HG03354 (cell line): Measurements from ENCODE around the gene SLC39A11.
"Not testable (repeated sequence)": the region's sequence is repeated elsewhere in the genome, so short reads cannot be mapped to it uniquely, and the experiment has no call there.

ENCODE experiments used
- ATAC-seq: cut with Tn5 transposase; IDR thresholded peaks from one replicate; pipeline ENCODE4 v1.9.1; 2021; ENCODE audit warnings: mild to moderate bottlenecking; ENCODE audit not compliant: unreplicated experiment, poor library complexity, severe bottlenecking

Gene SLC39A11

GRCh38 chr17:72826059-72826458 lies 266.4 kb downstream of the SLC39A11 start:
- not testable (repeated sequence) for ATAC-seq

- no peak for ATAC-seq
Observed at GRCh38 chr17:72825218-72825617, 267.3 kb downstream of the SLC39A11 start.

GRCh38 chr17:72824267-72824666 lies 268.2 kb downstream of the SLC39A11 start:
- ATAC-seq, result not testable (repeated sequence)

- ATAC-seq, result no peak
Observed at GRCh38 chr17:72822358-72823023, 270.0 kb downstream of the SLC39A11 start.

GRCh38 chr17:72816406-72816805 lies 276.1 kb downstream of the SLC39A11 start:
- ATAC-seq, result no peak

- ATAC-seq, result no peak
Observed at GRCh38 chr17:72813481-72813880, 279.0 kb downstream of the SLC39A11 start.

GRCh38 chr17:72812823-72813222 lies 279.7 kb downstream of the SLC39A11 start:
- ATAC-seq, result no peak

GRCh38 chr17:72811976-72812687 lies 280.4 kb downstream of the SLC39A11 start:
- ATAC-seq, result no peak

GRCh38 chr17:72810991-72811508 lies 281.4 kb downstream of the SLC39A11 start:
- ATAC-seq, result no peak

GRCh38 chr17:72806011-72806410 lies 286.5 kb downstream of the SLC39A11 start:
- no peak for ATAC-seq

GRCh38 chr17:72804949-72805707 lies 287.4 kb downstream of the SLC39A11 start:
- ATAC-seq, result no peak

GRCh38 chr17:72802726-72803125 lies 289.8 kb downstream of the SLC39A11 start:
- ATAC-seq, result no peak

- no peak for ATAC-seq
Observed at GRCh38 chr17:72797142-72797541, 295.3 kb downstream of the SLC39A11 start.

GRCh38 chr17:72795941-72796340 lies 296.5 kb downstream of the SLC39A11 start:
- no peak for ATAC-seq

- ATAC-seq, result no peak
Observed at GRCh38 chr17:72794152-72794551, 298.3 kb downstream of the SLC39A11 start.

GRCh38 chr17:72792771-72793170 lies 299.7 kb downstream of the SLC39A11 start:
- no peak for ATAC-seq

- ATAC-seq, result no peak
Observed at GRCh38 chr17:72790190-72790589, 302.3 kb downstream of the SLC39A11 start.

- ATAC-seq, result no peak
Observed at GRCh38 chr17:72789711-72790110, 302.8 kb downstream of the SLC39A11 start.

- no peak for ATAC-seq
Observed at GRCh38 chr17:72788950-72789585, 303.4 kb downstream of the SLC39A11 start.

- no peak for ATAC-seq
Observed at GRCh38 chr17:72786209-72786608, 306.3 kb downstream of the SLC39A11 start.
